ENCODE measurements around the gene PLCB2.
A peak's percentile ranks its signal among the peaks of the same experiment; 100 is the strongest.

The PLCB2 gene

GRCh38 chr15:40323953-40324937, 16.5 kb upstream of the PLCB2 start:
- TF ChIP-seq GATA3 (IDR thresholded peaks at IDR 0.05; ENCODE audit: low read depth, low read length) (no peak), GATA2 (IDR thresholded peaks at IDR 0.05; ENCODE audit: low read depth, low read length) (no peak)

GRCh38 chr15:40323239-40323952, 15.7 kb upstream of the PLCB2 start, which contains the start of gene INAFM2:
INAFM2 (plus strand) TSS chr15:40323692; CDS start chr15:40324056, 364 bp downstream.
- TF ChIP-seq GATA3 (IDR thresholded peaks at IDR 0.05; ENCODE audit: low read depth, low read length) (no peak), GATA2 (IDR thresholded peaks at IDR 0.05; ENCODE audit: low read depth, low read length) (no peak)

GRCh38 chr15:40322531-40323238, 14.9 kb upstream of the PLCB2 start:
- TF ChIP-seq GATA2 (IDR thresholded peaks at IDR 0.05; ENCODE audit: low read depth, low read length) (no peak), GATA3 (IDR thresholded peaks at IDR 0.05; ENCODE audit: low read depth, low read length) (no peak)

GRCh38 chr15:40320931-40321371, 13.2 kb upstream of the PLCB2 start:
- TF ChIP-seq GATA2 (IDR thresholded peaks at IDR 0.05; ENCODE audit: low read depth, low read length) (no peak), GATA3 (IDR thresholded peaks at IDR 0.05; ENCODE audit: low read depth, low read length) (no peak)

- TF ChIP-seq GATA2 (IDR thresholded peaks at IDR 0.05; ENCODE audit: low read depth, low read length) (no peak), GATA3 (IDR thresholded peaks at IDR 0.05; ENCODE audit: low read depth, low read length) (no peak)
These were observed 12.7 kb upstream of the PLCB2 start for GRCh38 chr15:40320409-40320808.

- TF ChIP-seq GATA2 (IDR thresholded peaks at IDR 0.05; ENCODE audit: low read depth, low read length) (no peak), GATA3 (IDR thresholded peaks at IDR 0.05; ENCODE audit: low read depth, low read length) (no peak)
These were observed 9.8 kb upstream of the PLCB2 start for GRCh38 chr15:40317580-40317979.

GRCh38 chr15:40316931-40317330, 9.2 kb upstream of the PLCB2 start:
- no peak for TF ChIP-seq GATA2 (IDR thresholded peaks at IDR 0.05; ENCODE audit: low read depth, low read length)
- no peak for TF ChIP-seq GATA3 (IDR thresholded peaks at IDR 0.05; ENCODE audit: low read depth, low read length)

GRCh38 chr15:40314723-40315276, 7.1 kb upstream of the PLCB2 start:
- TF ChIP-seq GATA3 (IDR thresholded peaks at IDR 0.05; ENCODE audit: low read depth, low read length) (no peak), GATA2 (IDR thresholded peaks at IDR 0.05; ENCODE audit: low read depth, low read length) (no peak)

- peak; percentile 18; the same call in 1 of the 2 replicates for TF ChIP-seq GATA2 (IDR thresholded peaks at IDR 0.05; ENCODE audit: low read depth, low read length)
- TF ChIP-seq GATA3 (IDR thresholded peaks at IDR 0.05; ENCODE audit: low read depth, low read length), result no peak
These were observed 6.0 kb upstream of the PLCB2 start for GRCh38 chr15:40313531-40314398.

GRCh38 chr15:40312370-40313158, 4.8 kb upstream of the PLCB2 start:
- no peak for TF ChIP-seq GATA3 (IDR thresholded peaks at IDR 0.05; ENCODE audit: low read depth, low read length)
- no peak for TF ChIP-seq GATA2 (IDR thresholded peaks at IDR 0.05; ENCODE audit: low read depth, low read length)

- TF ChIP-seq GATA2 (IDR thresholded peaks at IDR 0.05; ENCODE audit: low read depth, low read length) (no peak), GATA3 (IDR thresholded peaks at IDR 0.05; ENCODE audit: low read depth, low read length) (no peak)
These were observed 3.3 kb upstream of the PLCB2 start for GRCh38 chr15:40310993-40311392.

Data from SH-SY5Y (cell line).